ENCODE results near the gene SRBD1.

GRCh38 chr2:45586600-45586999, 24.5 kb downstream of the SRBD1 start:
- TF ChIP-seq CTCF (conservative IDR thresholded peaks at IDR 0.05 in 1 of 2, IDR thresholded peaks at IDR 0.05 in 1 of 2; ENCODE audit: low read depth in 1 of 2, low read length in 2 of 2) (no peak), EZH2 (IDR thresholded peaks at IDR 0.05; ENCODE audit: low read length, missing control alignments) (no peak)

Measured in fibroblast of lung (primary cell).